Measurements from ENCODE around the gene DNAH9.

GRCh38 chr17:11921296-11921695, 323.0 kb downstream of the DNAH9 start:
- TF ChIP-seq CTCF (IDR thresholded peaks at IDR 0.05): no peak
- TF ChIP-seq POLR2A (IDR thresholded peaks at IDR 0.05): no peak

Measured in Peyer's patch (tissue), 4 donors.